GM21423 (cell line): Measurements from ENCODE around the gene EVA1A.

Experiments used
- ATAC-seq: cut with Tn5 transposase; IDR thresholded peaks from one replicate; pipeline ENCODE4 v1.9.1; 2021; ENCODE audit warnings: mild to moderate bottlenecking, moderate library complexity; ENCODE audit not compliant: unreplicated experiment

Gene EVA1A

GRCh38 chr2:75560768-75561565 lies at the start of gene EVA1A:
EVA1A (minus strand) TSS chr2:75560939; CDS start chr2:75518140, 42,799 bp downstream.
- ATAC-seq = no peak

GRCh38 chr2:75609937-75610508 lies 49.3 kb upstream of the EVA1A start:
- no peak for ATAC-seq

DNA sequence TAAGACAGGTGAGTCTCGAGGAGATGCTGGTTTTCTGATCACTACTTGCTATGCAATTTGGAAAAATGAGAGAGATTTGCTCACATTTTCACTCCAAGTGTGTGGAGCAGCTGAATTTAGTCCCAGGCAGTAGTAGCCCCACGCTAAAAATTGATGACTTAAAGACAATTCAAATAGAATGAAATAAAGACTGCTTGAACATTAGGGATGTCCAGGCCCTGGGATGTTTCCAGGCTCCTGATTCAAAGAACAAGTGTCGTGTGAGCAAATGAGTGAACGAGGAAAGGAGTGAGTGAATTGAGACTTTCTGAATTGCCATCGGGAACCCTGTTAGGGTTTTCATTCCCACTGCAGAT lies 48.6 kb upstream of the EVA1A start:
- no peak for ATAC-seq

GRCh38 chr2:75608684-75609333 lies 48.1 kb upstream of the EVA1A start:
- ATAC-seq = peak; percentile 68

DNA sequence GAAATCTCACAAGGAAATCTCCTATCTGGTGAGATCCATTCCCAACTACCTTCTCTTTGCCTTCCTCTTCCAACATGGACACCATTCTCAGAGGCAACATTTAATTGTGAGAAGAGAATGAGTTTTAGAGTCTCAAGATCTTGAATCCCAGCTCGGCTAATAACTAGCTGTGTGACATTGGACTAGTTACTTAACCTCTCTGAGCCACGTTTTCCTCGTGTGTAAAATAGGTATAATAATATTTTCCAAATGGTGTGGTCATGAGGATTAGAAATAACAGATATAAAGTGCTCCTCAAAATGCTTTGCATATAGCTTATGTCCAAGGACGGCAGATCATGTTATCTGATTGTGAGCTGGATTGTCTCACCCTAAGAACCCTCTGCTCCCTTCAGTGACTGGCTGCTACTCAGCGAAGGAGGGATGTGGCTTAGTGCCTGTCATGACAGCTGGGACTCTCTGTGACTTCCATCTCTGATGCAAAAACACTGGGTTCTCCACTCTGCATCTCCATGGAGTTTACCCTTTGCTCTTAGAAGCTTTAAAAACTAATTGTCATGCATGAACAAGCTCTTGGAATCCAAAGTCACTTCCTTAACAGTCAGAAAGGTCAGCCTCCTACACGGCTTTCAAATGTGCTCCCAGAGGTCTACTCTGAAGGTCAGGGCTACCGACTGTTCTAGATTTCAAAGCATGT lies 47.4 kb upstream of the EVA1A start:
- no peak for ATAC-seq

- ATAC-seq = no peak
These were observed 46.7 kb upstream of the EVA1A start for GRCh38 chr2:75607400-75607798.

DNA sequence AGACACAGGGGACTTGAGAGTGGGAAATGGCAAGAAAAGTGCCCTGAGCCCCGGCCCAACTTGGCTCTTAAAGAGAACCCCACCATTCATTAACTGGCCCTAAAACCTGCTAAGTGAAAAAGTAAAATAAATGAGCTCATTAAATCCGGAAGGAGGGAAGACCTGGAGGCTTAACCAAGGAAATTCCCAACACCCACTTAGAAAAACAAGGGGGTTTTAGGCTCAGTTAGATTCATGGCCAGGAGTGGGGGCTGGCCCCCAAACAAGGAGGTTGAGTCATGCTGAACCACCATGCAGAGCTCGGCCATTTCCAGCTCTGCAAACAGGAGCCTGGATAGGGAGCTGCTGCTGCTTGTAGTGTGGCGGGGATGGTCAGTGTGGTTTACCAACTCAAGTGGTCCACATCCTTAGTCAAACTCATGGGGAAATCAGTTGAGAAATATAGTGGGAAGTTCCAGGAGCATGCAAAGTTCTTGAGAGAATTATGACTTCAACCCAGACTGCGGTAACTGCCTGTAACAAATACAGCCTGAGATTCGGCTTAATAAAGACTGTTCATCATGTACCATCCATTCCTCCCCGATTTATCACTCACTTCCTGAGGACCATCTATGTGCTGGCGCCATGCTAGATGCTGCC lies 46.1 kb upstream of the EVA1A start:
- ATAC-seq = no peak

DNA sequence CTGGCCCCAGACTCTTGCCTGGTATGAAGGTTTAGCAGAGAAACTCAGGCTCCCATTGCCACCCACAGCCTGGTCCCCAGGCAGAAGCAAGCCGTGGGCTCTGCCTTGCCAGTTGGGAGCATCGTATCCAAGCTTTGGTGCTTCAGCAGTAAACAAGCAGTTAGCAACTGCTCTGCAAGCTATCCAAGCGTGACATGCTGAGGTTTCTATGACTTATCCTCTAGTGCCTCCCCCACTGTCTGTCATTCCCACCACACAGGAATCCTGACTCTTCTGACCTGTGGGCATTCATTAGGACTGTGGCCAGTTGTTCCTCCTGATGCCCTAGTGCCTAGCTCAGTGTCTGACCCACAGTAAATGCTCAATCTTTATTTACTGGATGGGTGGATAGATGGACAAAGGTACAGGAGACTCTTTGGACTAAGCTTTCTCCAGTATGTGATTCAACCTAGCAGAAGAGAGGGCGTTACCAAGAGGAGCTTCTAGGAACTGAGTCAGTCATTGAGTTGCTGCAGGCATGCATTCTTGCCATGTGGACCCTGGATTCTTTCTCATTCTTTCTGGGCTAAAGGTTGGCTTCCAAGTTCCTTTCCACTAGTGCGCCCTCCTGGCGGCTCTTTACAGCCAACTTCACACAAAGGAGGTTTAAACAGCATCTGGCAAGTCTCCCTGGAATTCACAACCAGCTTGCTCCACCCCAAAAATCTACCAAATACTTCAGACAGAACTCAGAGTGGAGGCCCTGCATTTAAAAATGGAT lies 45.2 kb upstream of the EVA1A start:
- no peak for ATAC-seq

- no peak for ATAC-seq
These were observed 43.7 kb upstream of the EVA1A start for GRCh38 chr2:75604484-75604883.

- no peak for ATAC-seq
These were observed 42.7 kb upstream of the EVA1A start for GRCh38 chr2:75603477-75603876.

GRCh38 chr2:75602724-75603342 lies 42.1 kb upstream of the EVA1A start:
- ATAC-seq = no peak

- ATAC-seq = no peak
These were observed 39.8 kb upstream of the EVA1A start for GRCh38 chr2:75600461-75601011.

DNA sequence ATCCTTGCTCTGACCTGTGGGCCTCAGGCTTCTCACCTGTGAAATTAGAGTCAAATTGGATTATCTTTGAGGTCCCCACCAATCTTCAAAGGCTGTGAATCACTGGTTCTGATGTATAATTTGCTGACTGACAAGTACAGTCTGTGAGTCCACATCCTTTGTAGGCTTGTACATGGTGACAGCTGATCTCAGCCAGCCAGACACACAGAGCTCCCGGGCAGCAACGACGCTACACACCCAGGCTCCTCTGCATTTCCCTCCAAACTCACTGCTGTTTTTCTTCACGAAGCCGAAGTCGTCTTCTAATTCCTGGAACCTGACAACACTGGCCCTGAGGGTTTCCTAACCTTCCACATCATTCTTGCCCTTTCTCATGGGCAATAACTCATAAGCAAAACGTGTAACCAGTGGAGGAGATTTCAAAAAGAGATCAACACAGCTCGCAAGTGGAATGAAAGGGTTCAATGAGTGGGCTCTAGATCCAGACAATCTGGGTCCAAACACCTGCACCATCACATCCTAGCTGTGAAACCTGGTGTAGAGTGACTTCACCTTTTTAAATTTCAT lies 37.9 kb upstream of the EVA1A start:
- ATAC-seq = no peak

DNA sequence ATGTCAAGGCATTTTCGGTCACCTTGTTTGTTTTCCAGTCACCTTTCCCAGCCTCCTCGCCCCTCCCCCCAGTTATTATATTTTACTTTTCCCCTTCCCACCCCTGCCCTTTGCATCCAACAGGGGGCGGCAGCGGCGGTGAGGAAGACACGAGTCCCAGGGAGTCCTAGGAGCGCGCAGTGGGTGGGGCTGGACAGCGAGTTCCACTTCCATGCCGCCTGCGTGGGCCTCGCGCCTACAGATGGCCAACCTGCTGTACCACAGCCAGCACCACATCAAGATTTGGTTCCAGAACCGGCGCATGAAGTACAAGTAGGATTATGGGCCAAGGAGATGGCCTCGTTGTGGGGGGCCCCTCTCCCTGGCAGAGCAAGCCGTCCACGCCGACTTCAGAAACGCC lies 37.2 kb upstream of the EVA1A start:
- ATAC-seq = no peak

DNA sequence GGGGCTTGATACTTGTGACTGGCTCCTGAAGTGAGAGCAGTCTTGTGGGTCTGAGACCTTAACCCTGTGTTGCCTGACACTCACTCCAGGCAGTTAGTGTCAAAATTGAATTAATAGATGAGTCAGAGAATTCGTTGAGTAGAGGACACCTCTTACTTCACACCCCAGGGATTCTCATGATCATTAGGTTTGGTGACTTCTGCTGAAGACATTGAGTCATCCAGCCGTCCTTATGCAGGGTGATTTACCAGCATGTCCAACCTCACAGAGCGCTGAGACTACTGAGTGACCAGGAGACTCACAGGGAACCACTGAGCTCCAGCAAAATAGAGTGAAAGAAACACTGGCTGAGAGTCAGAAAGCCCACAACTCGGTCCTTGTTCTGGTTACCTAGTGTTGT lies 36.0 kb upstream of the EVA1A start:
- no peak for ATAC-seq

DNA sequence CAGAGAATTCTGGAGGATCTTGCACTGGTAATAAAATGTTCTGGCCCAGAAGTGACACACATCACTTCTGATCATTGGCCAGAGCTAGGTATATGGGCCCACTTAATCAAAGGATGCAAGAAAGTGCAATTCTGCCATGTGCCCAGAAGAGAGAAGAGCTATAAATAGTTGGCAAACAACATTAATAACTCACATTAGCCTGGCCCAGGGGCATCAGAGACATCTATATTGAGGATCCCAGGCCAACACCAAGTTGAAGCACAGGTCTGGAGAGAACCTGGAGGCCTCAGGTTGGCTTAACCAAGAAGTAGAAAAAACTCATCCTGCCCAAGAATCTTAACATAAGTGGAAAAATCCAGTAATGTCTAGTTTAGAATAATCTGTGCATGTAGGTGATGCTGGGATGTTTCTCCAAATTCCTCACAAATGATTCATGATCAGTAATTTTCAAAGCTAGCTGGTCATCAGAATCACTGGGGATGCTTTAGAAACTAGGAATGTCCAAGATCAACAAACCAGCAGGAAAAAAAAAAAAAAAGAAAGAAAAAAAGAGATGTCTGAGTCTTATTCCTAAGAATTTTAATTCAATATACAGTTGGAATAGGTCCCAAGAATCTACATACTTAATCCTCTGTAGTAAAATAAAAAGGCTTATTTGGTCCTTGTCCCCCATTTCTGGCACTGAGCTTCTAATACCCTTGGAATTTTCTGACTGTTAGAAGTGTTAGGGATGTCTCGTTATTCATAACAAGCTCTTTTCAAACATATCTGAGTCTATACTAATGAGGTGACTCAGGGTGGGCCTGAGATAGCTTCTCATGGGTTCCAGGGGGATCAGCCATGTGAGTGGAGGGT lies 35.0 kb upstream of the EVA1A start:
- ATAC-seq = no peak

DNA sequence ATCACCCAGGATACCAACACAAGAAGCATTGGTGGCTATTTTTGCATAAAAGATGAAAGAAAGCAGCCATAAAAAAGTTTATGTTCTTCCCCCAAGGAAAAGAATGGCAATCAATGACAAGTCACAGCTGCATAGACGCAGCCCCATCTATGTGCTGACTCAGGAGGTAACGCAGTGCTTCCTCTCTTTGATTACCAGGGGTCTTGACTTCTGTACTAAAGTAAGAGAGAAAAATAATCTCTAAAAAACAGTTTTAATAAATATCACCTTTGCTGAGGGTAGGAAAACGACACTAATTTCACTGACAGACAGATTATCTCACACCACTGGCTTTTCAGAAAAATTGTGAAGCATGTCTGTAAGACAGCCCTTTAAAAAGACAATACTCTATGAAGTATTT lies 33.9 kb upstream of the EVA1A start:
- ATAC-seq = no peak

DNA sequence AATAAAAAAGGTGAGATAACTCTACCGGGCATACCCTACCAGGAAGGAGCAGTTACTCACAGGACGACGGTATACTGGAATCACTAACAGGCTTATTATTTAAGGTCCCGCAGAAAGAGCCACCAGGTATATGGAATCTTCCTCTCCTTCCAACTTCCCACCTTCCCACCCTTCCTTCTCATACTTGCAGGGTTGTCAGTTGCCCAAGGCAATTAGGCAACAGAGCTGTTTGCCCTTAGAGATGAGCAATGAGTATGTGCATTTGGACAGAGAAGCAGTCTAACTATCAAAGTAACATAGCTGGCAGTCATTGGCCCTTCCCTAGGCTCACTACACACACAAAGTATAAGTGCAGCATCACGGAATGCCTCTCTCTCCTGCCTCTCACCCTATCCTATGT lies 32.1 kb upstream of the EVA1A start:
- ATAC-seq = no peak
